NCI-H2227 treated with DMSO at 0.1 percent for 48 hours (cell line): ENCODE results near the gene IL2.

ENCODE experiments used
- DNase-seq: peaks from one replicate; lab custom pipeline; 2025; lab: John Stamatoyannopoulos, UW

IL2 gene

GRCh38 chr4:122456231-122457116, at the start of gene IL2:
Gene IL2, minus strand, starts transcription at chr4:122456725. Its CDS starts 285 bp downstream, at chr4:122456440.
- no peak for DNase-seq

- no peak for DNase-seq
Measured at GRCh38 chr4:122503214-122503613, 46.7 kb upstream of the IL2 start.

GRCh38 chr4:122500852-122501501, 44.5 kb upstream of the IL2 start:
- no peak for DNase-seq

- no peak for DNase-seq
Measured at GRCh38 chr4:122489061-122489460, 32.5 kb upstream of the IL2 start.

- DNase-seq = no peak
Measured at GRCh38 chr4:122483481-122483880, 27.0 kb upstream of the IL2 start.

GRCh38 chr4:122481766-122482405, 25.4 kb upstream of the IL2 start:
- no peak for DNase-seq

GRCh38 chr4:122480655-122481487, 24.3 kb upstream of the IL2 start:
- no peak for DNase-seq

GRCh38 chr4:122479935-122480416, 23.5 kb upstream of the IL2 start:
- DNase-seq = no peak

GRCh38 chr4:122476745-122477144, 20.2 kb upstream of the IL2 start:
- no peak for DNase-seq

- no peak for DNase-seq
Measured at GRCh38 chr4:122476126-122476525, 19.6 kb upstream of the IL2 start.

GRCh38 chr4:122475233-122475632, 18.7 kb upstream of the IL2 start:
- DNase-seq = no peak

GRCh38 chr4:122469457-122469856, 12.9 kb upstream of the IL2 start:
- no peak for DNase-seq

GRCh38 chr4:122458625-122459024, 2.1 kb upstream of the IL2 start:
- DNase-seq = no peak

GRCh38 chr4:122453384-122453995, 3.0 kb downstream of the IL2 start:
- no peak for DNase-seq

- no peak for DNase-seq
Measured at GRCh38 chr4:122450847-122451246, 5.7 kb downstream of the IL2 start.

- DNase-seq = no peak
Measured at GRCh38 chr4:122434285-122434684, 22.2 kb downstream of the IL2 start.

GRCh38 chr4:122431351-122431750, 25.2 kb downstream of the IL2 start:
- no peak for DNase-seq

- DNase-seq = no peak
Measured at GRCh38 chr4:122423246-122423645, 33.3 kb downstream of the IL2 start.

GRCh38 chr4:122412547-122412946, 44.0 kb downstream of the IL2 start:
- no peak for DNase-seq

- no peak for DNase-seq
Measured at GRCh38 chr4:122403861-122404260, 52.7 kb downstream of the IL2 start.
